ENCODE results near the gene TEX22. TPM values are rescaled to one million over a fixed set of nuclear protein-coding genes. Genes with fewer than 3 reads are reported as not detected.

Gene TEX22
- total RNA-seq, 1 donor from 2014 or later, result 5.7 TPM

DNA sequence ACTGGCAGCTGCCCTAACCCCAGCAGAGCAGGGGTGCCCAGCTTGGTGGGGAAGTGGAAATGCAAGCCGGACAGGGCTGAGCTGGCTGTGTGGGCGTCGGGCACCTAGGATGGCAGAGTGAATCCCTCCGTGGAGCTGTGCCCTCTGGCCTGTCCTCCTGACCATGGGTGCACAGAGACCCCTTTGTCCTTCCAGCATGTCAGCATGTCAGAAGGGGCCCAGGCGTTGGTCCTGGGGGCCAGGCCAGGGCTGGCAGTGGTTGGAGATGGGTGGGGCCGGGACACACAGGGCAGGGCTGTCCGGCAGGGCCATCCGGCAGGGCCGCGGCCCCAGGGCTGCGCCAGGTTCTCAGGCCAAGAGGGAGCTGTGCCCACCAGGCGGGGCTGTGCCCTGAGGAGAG lies 8.8 kb upstream of the TEX22 start:
- H3K9me3 Mint-ChIP-seq, result no peaks in the 10 kb centered on the region
- H3K27ac Mint-ChIP-seq, result no peak overlapping the region
- intact Hi-C loops (cut with micrococcal nuclease), result no loop called here
- peaks cover 12% of the 10 kb centered on the region for H3K4me1 Mint-ChIP-seq
- DNase-seq (no peak), ATAC-seq (ENCODE audit: low read depth) (no peak)
- ChIA-PET POLR2A (interaction anchor here (0.8 to 1.4 kb wide), 2 partner anchors 32 to 88 kb away, joined by 3 read pairs; partner anchors contain the start of gene BRF1), CTCF (interaction anchor here (1.1 to 2.3 kb wide), 4 partner anchors 19 to 148 kb away, joined by 3 to 6 read pairs (median 4); no protein-coding TSS in a partner anchor)
- no peaks in the 10 kb centered on the region for H3K27me3 Mint-ChIP-seq
- no peaks in the 10 kb centered on the region for H3K36me3 Mint-ChIP-seq (ENCODE audit: low read depth)
- no peak for TF ChIP-seq CTCF (IDR thresholded peaks at IDR 0.05)
- no peak overlapping the region for H3K4me3 Mint-ChIP-seq

- H3K36me3 Mint-ChIP-seq (ENCODE audit: low read depth), result no peaks in the 10 kb centered on the region
- POLR2A ChIA-PET, result interaction anchor here (0.8 to 1.4 kb wide), 2 partner anchors 31 to 89 kb away, joined by 3 read pairs; partner anchors contain the start of gene BRF1
- intact Hi-C loops (cut with micrococcal nuclease), result no loop called here
- H3K4me3 Mint-ChIP-seq, result no peak overlapping the region
- peaks cover 12% of the 10 kb centered on the region for H3K4me1 Mint-ChIP-seq
- no peak for TF ChIP-seq CTCF (IDR thresholded peaks at IDR 0.05)
- ATAC-seq (ENCODE audit: low read depth), result peak; percentile 78
- no peak for DNase-seq
- CTCF ChIA-PET, result interaction anchor here (1.1 to 2.3 kb wide), 4 partner anchors 19 to 147 kb away, joined by 3 to 6 read pairs (median 4); no protein-coding TSS in a partner anchor
- no peaks in the 10 kb centered on the region for H3K9me3 Mint-ChIP-seq
- no peaks in the 10 kb centered on the region for H3K27me3 Mint-ChIP-seq
- peak overlapping the region; percentile 59 for H3K27ac Mint-ChIP-seq
Measured at GRCh38 chr14:105389976-105390848, 8.1 kb upstream of the TEX22 start.

DNA sequence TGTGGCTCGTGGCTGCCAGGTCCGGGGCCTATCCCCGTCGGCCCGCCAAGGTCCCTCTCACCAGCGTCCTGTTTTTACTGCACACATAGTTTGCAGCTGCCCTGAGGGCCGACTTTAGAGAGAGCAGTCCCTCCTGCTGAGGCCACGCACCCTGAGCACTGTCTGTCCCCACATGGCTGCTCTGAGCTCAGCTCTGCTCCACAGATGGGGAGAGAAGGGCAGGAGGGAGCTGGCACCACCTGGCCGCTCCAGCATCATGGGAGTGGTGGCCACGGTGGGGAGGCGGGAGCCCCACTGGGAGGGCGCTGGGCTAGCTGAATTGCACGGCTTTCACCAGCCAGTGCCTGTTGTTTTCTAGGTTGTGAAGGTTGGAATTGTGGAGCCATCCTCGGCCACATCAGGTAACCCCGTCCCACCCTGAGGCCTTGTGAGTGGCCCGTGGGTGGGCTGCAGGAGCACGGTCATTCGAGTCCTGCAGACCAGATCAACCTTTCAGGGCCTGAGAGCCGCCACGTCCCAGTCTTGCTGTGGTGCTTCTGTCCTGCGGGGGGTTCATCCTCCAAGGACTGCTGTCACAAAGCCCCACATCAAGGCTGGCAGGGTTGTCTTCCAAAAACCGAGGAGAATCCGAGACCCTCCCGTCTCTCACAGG lies 7.4 kb upstream of the TEX22 start:
- ATAC-seq (ENCODE audit: low read depth), result no peak
- H3K4me3 Mint-ChIP-seq, result no peak overlapping the region
- no peaks in the 10 kb centered on the region for H3K9me3 Mint-ChIP-seq
- peaks cover 12% of the 10 kb centered on the region for H3K4me1 Mint-ChIP-seq
- H3K27ac Mint-ChIP-seq, result no peak overlapping the region
- ChIA-PET POLR2A (no interaction called here), CTCF (no interaction called here)
- H3K36me3 Mint-ChIP-seq (ENCODE audit: low read depth), result no peaks in the 10 kb centered on the region
- intact Hi-C loops (cut with micrococcal nuclease), result no loop called here
- no peak for TF ChIP-seq CTCF (IDR thresholded peaks at IDR 0.05)
- H3K27me3 Mint-ChIP-seq, result no peaks in the 10 kb centered on the region
- DNase-seq, result no peak

GRCh38 chr14:105391541-105391940 lies 6.8 kb upstream of the TEX22 start:
- Mint-ChIP-seq H3K27me3 (no peaks in the 10 kb centered on the region), H3K4me1 (peaks cover 12% of the 10 kb centered on the region), H3K9me3 (no peaks in the 10 kb centered on the region), H3K36me3 (ENCODE audit: low read depth) (no peaks in the 10 kb centered on the region), H3K27ac (no peak overlapping the region), H3K4me3 (no peak overlapping the region)
- ChIA-PET POLR2A (no interaction called here), CTCF (no interaction called here)
- no peak for DNase-seq
- ATAC-seq (ENCODE audit: low read depth), result no peak
- TF ChIP-seq CTCF (IDR thresholded peaks at IDR 0.05), result no peak
- intact Hi-C loops (cut with micrococcal nuclease), result no loop called here
